NB4 (cell line): Measurements from ENCODE around the gene LDLRAD4.

Experiments
- CTCF ChIP-seq: IDR thresholded peaks from one replicate; pipeline ENCODE4 v1.5.1; 2012; ENCODE audit warnings: low read depth, low read length
- POLR2A ChIP-seq: IDR thresholded peaks from 2 replicates; pipeline ENCODE4 v1.6.1; 2011; ENCODE audit warnings: mild to moderate bottlenecking; ENCODE audit not compliant: insufficient read length; ENCODE audit errors: extremely low read depth

- TF ChIP-seq POLR2A (no peak), CTCF (no peak)
These were observed 198.3 kb downstream of the LDLRAD4 start for GRCh38 chr18:13416848-13417247.
